Epithelial cell of proximal tubule (primary cell): Measurements from ENCODE around the gene LRP3. TPM values are rescaled to one million over a fixed set of nuclear protein-coding genes. Genes with fewer than 3 reads are reported as not detected.
"Not testable (repeated sequence)": the region's sequence is repeated elsewhere in the genome, so short reads cannot be mapped to it uniquely, and the experiment has no call there.

ENCODE experiments used
- DNase-seq: peaks from one replicate; pipeline ENCODE4 v3.0.0-alpha.2; 2011; ENCODE audit warnings: low read depth
- H3K4me3 ChIP-seq: 2 replicates; pipeline ENCODE4 v1.5.1; 2011; ENCODE audit warnings: low read depth, mild to moderate bottlenecking, low read length
- total RNA-seq: library from RNA; depleted of rRNA; stranded (reverse); fragments of >200 nt; gene quantifications from 2 replicates; pipeline ENCODE4 v1.2.3, GENCODE V29; 2015
- TF ChIP-seq, protein P1 (sequence below): conservative IDR thresholded peaks from 2 replicates; pipeline ENCODE4 v1.5.1; 2012; ENCODE audit warnings: low read depth, mild to moderate bottlenecking, low read length

Gene LRP3
- total RNA-seq, 1 donor from 2014 or later = 26.3 TPM

DNA sequence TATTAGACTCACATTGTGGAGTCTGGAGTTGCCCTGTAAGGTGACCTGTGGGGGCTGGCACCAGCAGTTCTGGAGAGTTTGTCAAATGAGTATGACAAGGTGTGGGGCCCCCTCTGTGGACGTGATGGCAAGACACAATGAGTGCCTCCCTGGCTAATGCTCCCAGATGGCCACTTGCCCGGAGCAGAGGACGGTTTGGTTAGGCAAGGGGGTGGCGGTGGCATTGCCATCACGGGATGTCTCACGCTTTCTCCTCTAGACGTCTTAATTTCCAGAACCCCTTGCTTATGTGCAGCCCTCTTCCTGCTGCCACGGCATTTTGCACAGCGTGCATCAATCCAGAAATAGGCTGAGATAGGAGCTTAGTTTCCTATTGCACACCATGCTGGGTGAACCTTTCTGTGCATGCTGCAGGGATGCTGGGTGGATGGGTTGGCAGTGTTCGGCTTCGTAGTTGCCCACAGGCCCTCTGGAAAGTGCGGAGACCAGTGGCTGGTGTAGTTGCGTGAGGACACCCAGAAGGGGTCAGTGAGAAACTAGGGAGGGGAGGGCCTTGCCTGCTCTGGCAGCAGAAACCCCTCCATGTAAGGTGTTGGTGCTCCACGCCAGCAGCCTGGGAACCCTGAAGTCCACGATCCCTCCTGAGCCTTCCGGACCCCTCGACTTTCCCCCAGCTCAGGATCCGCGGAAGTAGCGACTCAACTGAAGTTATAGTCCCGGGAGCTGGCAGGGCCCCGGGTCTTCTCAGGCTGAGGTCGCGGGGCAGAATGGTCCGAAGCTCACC, 18.1 kb upstream of the LRP3 start:
- peak overlapping the region; percentile 80 for H3K4me3 ChIP-seq
- DNase-seq = no peak
- TF ChIP-seq, protein P1, sequence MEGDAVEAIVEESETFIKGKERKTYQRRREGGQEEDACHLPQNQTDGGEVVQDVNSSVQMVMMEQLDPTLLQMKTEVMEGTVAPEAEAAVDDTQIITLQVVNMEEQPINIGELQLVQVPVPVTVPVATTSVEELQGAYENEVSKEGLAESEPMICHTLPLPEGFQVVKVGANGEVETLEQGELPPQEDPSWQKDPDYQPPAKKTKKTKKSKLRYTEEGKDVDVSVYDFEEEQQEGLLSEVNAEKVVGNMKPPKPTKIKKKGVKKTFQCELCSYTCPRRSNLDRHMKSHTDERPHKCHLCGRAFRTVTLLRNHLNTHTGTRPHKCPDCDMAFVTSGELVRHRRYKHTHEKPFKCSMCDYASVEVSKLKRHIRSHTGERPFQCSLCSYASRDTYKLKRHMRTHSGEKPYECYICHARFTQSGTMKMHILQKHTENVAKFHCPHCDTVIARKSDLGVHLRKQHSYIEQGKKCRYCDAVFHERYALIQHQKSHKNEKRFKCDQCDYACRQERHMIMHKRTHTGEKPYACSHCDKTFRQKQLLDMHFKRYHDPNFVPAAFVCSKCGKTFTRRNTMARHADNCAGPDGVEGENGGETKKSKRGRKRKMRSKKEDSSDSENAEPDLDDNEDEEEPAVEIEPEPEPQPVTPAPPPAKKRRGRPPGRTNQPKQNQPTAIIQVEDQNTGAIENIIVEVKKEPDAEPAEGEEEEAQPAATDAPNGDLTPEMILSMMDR = peak; percentile 5

- TF ChIP-seq, protein P1 = peak; percentile 2
Measured at GRCh38 chr19:33176670-33177416, 17.3 kb upstream of the LRP3 start.

GRCh38 chr19:33177417-33177979, 16.6 kb upstream of the LRP3 start:
- TF ChIP-seq, protein P1 = peak; percentile 46
- DNase-seq = no peak
- peak overlapping the region; percentile 62 for H3K4me3 ChIP-seq

More at GRCh38 chr19:33176670-33177416, 17.3 kb upstream of the LRP3 start:
- DNase-seq = peak; percentile 78
- H3K4me3 ChIP-seq = peak overlapping the region; percentile 80

DNA sequence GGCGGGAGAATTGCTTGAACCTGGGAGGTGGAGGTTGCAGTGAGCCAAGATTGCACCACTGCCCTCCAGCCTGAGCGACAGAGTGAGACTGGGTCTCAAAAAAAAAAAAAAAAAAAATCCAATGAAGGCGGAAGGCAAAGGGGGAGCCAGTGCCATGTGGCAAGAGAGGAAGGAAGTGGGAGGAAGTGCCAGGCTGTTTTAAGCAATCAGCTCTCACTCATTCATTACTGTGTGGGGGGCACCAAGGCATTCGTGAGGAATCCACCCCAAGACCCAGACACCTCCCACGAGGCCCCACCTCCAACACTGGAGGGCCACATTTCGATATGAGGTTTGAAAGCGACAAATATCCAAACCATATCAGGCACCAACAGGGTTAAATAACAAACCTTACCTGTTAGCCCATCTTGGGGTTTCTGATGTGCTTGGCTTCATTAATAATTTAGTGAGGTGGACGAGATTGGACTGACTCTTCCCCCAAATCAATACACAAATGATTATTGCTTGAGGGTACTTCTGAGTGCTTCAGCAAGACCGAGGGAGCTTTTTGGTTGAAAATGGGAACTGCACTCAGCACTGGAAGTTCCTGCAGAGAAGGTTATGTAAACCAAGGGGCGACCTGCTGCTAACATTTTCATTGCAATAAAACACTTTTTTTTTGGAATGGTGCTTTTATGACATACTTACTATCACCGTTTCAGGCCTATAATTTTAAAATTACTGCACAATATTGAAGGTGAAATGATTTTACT, 7.5 kb upstream of the LRP3 start:
- no peak for DNase-seq
- no peak overlapping the region for H3K4me3 ChIP-seq
- TF ChIP-seq, protein P1 = no peak

DNA sequence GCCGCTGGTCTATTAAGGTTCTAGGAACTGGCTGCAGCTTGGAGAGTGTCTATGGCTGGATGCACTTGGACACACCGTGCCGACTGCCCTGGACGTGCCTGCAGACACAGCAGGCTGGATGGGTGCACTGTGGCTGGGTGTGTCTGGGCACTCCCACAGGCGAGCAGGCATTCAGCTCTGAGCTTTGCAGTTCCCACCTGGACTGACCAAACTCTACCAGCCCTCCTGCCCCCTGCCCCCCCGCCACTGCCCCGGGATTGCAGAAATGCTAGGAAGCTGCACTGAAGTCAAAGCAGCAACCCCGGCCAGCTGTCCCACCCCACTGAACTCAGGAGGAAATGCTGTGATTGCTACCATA, 7.0 kb upstream of the LRP3 start:
- no peak for DNase-seq
- no peak overlapping the region for H3K4me3 ChIP-seq
- TF ChIP-seq, protein P1 = no peak

DNA sequence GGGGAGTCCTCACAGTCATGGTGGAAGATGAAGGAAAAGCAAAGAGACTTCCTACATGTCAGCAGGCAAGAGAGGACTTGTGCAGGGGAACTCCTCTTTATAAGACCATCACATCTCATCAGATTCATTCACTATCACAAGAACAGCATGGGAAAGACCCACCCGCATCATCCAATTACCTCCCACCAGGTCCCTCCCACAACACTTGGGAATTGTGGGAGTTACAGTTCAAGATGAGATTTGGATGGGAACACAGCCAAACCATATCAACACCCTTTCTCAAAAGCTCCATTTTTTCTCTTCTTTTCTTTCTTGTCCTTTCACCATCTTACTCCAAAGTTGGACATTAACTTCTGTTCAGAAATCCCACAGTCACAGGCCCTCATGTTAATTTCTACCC, 4.7 kb upstream of the LRP3 start:
- TF ChIP-seq, protein P1 = no peak
- DNase-seq = no peak
- H3K4me3 ChIP-seq = no peak overlapping the region

GRCh38 chr19:33191092-33191491, 3.0 kb upstream of the LRP3 start:
- DNase-seq, H3K4me3 ChIP-seq: not testable (repeated sequence)
